A549 (cell line): ENCODE results near the gene DOP1A. TPM values are rescaled to one million over a fixed set of nuclear protein-coding genes. Genes with fewer than 3 reads are reported as not detected.

Experiments
- ATAC-seq, 2 experiments: fragments of 200-7000 bp in 1 of 2; fragments of >200 bp in 1 of 2; cut with Nextera tagmentation in 1 of 2; cut with Tn5 transposase in 1 of 2; 3 replicates each; pipeline versions ENCODE4 v1.8.0 to v1.9.1; 2018 to 2020; ENCODE audit warnings: mild to moderate bottlenecking in 1 of 2, moderate library complexity in 1 of 2
- CTCF ChIA-PET: fragments of 300-600 bp; sonication (Branson Sonifier 250); formaldehyde crosslinking; extraction: SDS; loops from one replicate; lab custom pipeline; 2021; ENCODE audit warnings: antibody characterized with exemption, inconsistent platforms; lab: Yijun Ruan, JAX
- POLR2A ChIA-PET: fragments of 350-600 bp; formaldehyde crosslinking; extraction: SDS; loops from one replicate; lab custom pipeline; 2021; ENCODE audit warnings: antibody characterized with exemption, inconsistent platforms; lab: Yijun Ruan, JAX
- DNase-seq, 2 experiments: peaks; one replicate each; pipeline versions ENCODE4 v3.0.0 to v3.0.0-alpha.2; 2011 to 2016; ENCODE audit warnings: low read depth in 1 of 2, low spot score in 1 of 2
- FAIRE-seq: peaks from 2 replicates; lab custom pipeline; 2011; peaks lifted over from hg19 to GRCh38; lab: Jason Lieb, UNC
- H3K27ac ChIP-seq, 2 experiments: fragments of >200 bp; sonication (Bioruptor Twin); formaldehyde crosslinking; 3 replicates each; pipeline ENCODE4 v1.5.1; 2016 to 2017
- H3K4me1 ChIP-seq: fragments of >200 bp; sonication (Bioruptor Twin); formaldehyde crosslinking; 3 replicates; pipeline ENCODE4 v1.6.1; 2016
- H3K4me2 ChIP-seq: fragments of >200 bp; sonication (Bioruptor Twin); formaldehyde crosslinking; 3 replicates; pipeline ENCODE4 v1.6.1; 2016
- H3K4me3 ChIP-seq: fragments of >200 bp; sonication (Bioruptor Twin); formaldehyde crosslinking; 3 replicates; pipeline ENCODE4 v1.5.1; 2016
- H3K9me3 ChIP-seq: fragments of >200 bp; sonication (Bioruptor Twin); formaldehyde crosslinking; 3 replicates; pipeline ENCODE4 v1.6.1; 2016
- BHLHE40 ChIP-seq: IDR thresholded peaks from 2 replicates; pipeline ENCODE4 v1.6.1; 2012; ENCODE audit warnings: low read depth, low read length, inconsistent platforms
- CBX2 ChIP-seq: fragments of 200-600 bp; sonication (generic); IDR thresholded peaks from 2 replicates; pipeline ENCODE4 v1.6.1; 2016; ENCODE audit warnings: low read depth, mild to moderate bottlenecking, borderline replicate concordance
- CEBPB ChIP-seq, 2 experiments: fragments of >200 bp in 1 of 2; sonication (Bioruptor Twin) in 1 of 2; formaldehyde crosslinking in 1 of 2; IDR thresholded peaks; 2 replicates each; pipeline ENCODE4 v1.6.1; 2012 to 2016
- E2F6 ChIP-seq: IDR thresholded peaks from 2 replicates; pipeline ENCODE4 v1.6.1; 2012; ENCODE audit warnings: low read depth, borderline replicate concordance
- EHF ChIP-seq: fragments of 250-450 bp; sonication (Bioruptor Pico); IDR thresholded peaks from 2 replicates; pipeline ENCODE4 v1.5.0; 2020; ENCODE audit warnings: mild to moderate bottlenecking
- EHMT2 ChIP-seq: fragments of 200-600 bp; sonication (generic); IDR thresholded peaks from 2 replicates; pipeline ENCODE4 v1.6.1; 2016; ENCODE audit warnings: antibody characterized with exemption, low read depth, mild to moderate bottlenecking, moderate library complexity
- EP300 ChIP-seq, 2 experiments: fragments of >200 bp; sonication (Bioruptor Twin); formaldehyde crosslinking; IDR thresholded peaks; 2 replicates in 1 of 2; 3 replicates in 1 of 2; pipeline ENCODE4 v1.6.1; 2016 to 2017
- ESRRA ChIP-seq: fragments of 150-350 bp; IDR thresholded peaks from 2 replicates; pipeline ENCODE4 v1.6.1; 2014; ENCODE audit warnings: mild to moderate bottlenecking, low read length, borderline replicate concordance
- FOSB ChIP-seq: fragments of 250-450 bp; sonication (Bioruptor Pico); IDR thresholded peaks from 2 replicates; pipeline ENCODE4 v1.5.0; 2020; ENCODE audit warnings: mild to moderate bottlenecking, moderate library complexity
- FOSL2 ChIP-seq, 2 experiments: fragments of 450-650 bp in 1 of 2; fragments of >200 bp in 1 of 2; sonication (Bioruptor Twin) in 1 of 2; formaldehyde crosslinking; IDR thresholded peaks; 2 replicates each; pipeline versions ENCODE4 v1.5.0 to v1.6.1; 2016 to 2020; ENCODE audit warnings: mild to moderate bottlenecking in 1 of 2, moderate library complexity in 1 of 2
- FOXS1 ChIP-seq: fragments of 250-450 bp; sonication (Bioruptor Pico); IDR thresholded peaks from 2 replicates; pipeline ENCODE4 v1.5.0; 2020; ENCODE audit warnings: mild to moderate bottlenecking, moderate library complexity
- HDAC2 ChIP-seq: fragments of 200-600 bp; sonication (generic); IDR thresholded peaks from 2 replicates; pipeline ENCODE4 v1.6.1; 2016
- HEYL ChIP-seq: fragments of 250-450 bp; sonication (Bioruptor Pico); IDR thresholded peaks from 2 replicates; pipeline ENCODE4 v1.8.0; 2021; ENCODE audit warnings: mild to moderate bottlenecking, moderate library complexity
- HMGXB4 ChIP-seq: fragments of 250-450 bp; sonication (Bioruptor Pico); IDR thresholded peaks from 2 replicates; pipeline ENCODE4 v1.5.0; 2021; ENCODE audit warnings: mild to moderate bottlenecking, moderate library complexity, borderline replicate concordance
- HOXB13 ChIP-seq: fragments of 250-450 bp; sonication (Bioruptor Pico); IDR thresholded peaks from 2 replicates; pipeline ENCODE4 v1.5.0; 2020; ENCODE audit warnings: low read depth, mild to moderate bottlenecking, moderate library complexity
- HOXB5 ChIP-seq: fragments of 250-450 bp; sonication (Bioruptor Pico); IDR thresholded peaks from 2 replicates; pipeline ENCODE4 v1.5.0; 2020; ENCODE audit warnings: mild to moderate bottlenecking, moderate library complexity
- JUN ChIP-seq, 2 experiments: fragments of >200 bp; sonication (Bioruptor Twin); formaldehyde crosslinking; IDR thresholded peaks; 2 replicates in 1 of 2; 3 replicates in 1 of 2; pipeline ENCODE4 v1.6.1; 2016 to 2017
- JUNB ChIP-seq: fragments of >200 bp; sonication (Bioruptor Twin); formaldehyde crosslinking; IDR thresholded peaks from 2 replicates; pipeline ENCODE4 v1.6.1; 2016
- KDM1A ChIP-seq: fragments of 200-600 bp; sonication (generic); IDR thresholded peaks from 2 replicates; pipeline ENCODE4 v1.6.1; 2016; ENCODE audit warnings: low read depth, mild to moderate bottlenecking
- KDM5A ChIP-seq: fragments of 200-600 bp; sonication (generic); IDR thresholded peaks from 2 replicates; pipeline ENCODE4 v1.6.1; 2016; ENCODE audit warnings: antibody characterized with exemption, mild to moderate bottlenecking
- MAZ ChIP-seq: fragments of 150-350 bp; IDR thresholded peaks from 2 replicates; pipeline ENCODE4 v1.6.1; 2014; ENCODE audit warnings: antibody characterized with exemption, low read depth, low read length, borderline replicate concordance
- NFE2L2 ChIP-seq: fragments of 150-350 bp; conservative IDR thresholded peaks from 2 replicates; pipeline ENCODE4 v1.6.1; 2014; ENCODE audit warnings: low read length
- NR3C1 ChIP-seq: fragments of >200 bp; sonication (Bioruptor Twin); formaldehyde crosslinking; IDR thresholded peaks from 3 replicates; pipeline ENCODE4 v1.6.1; 2017
- PHF8 ChIP-seq: fragments of 200-600 bp; sonication (generic); IDR thresholded peaks from 2 replicates; pipeline ENCODE4 v1.6.1; 2016; ENCODE audit warnings: low read depth, mild to moderate bottlenecking, antibody characterized with exemption, moderate library complexity, borderline replicate concordance
- RAD21 ChIP-seq, 2 experiments: fragments of >200 bp in 1 of 2; sonication (Bioruptor Twin) in 1 of 2; formaldehyde crosslinking in 1 of 2; IDR thresholded peaks in 1 of 2; conservative IDR thresholded peaks in 1 of 2; 2 replicates in 1 of 2; 3 replicates in 1 of 2; pipeline ENCODE4 v1.6.1; 2012 to 2018; ENCODE audit warnings: inconsistent platforms in 1 of 2
- RARB ChIP-seq: fragments of 250-450 bp; sonication (Bioruptor Pico); IDR thresholded peaks from 2 replicates; pipeline ENCODE4 v1.8.0; 2021; ENCODE audit warnings: mild to moderate bottlenecking, moderate library complexity
- RCOR1 ChIP-seq: fragments of 150-350 bp; IDR thresholded peaks from 2 replicates; pipeline ENCODE4 v1.6.1; 2014; ENCODE audit warnings: antibody characterized with exemption, low read length, low read depth
- REST ChIP-seq: fragments of 200-600 bp; sonication (generic); IDR thresholded peaks from 2 replicates; pipeline ENCODE4 v1.6.1; 2016; ENCODE audit warnings: antibody characterized with exemption, mild to moderate bottlenecking, moderate library complexity
- SMC3 ChIP-seq: fragments of >200 bp; sonication (Bioruptor Twin); formaldehyde crosslinking; IDR thresholded peaks from 3 replicates; pipeline ENCODE4 v1.6.1; 2018; ENCODE audit warnings: inconsistent platforms
- TFCP2L1 ChIP-seq: fragments of 250-450 bp; sonication (Bioruptor Pico); IDR thresholded peaks from 2 replicates; pipeline ENCODE4 v1.5.0; 2021; ENCODE audit warnings: mild to moderate bottlenecking
- ZC3H11A ChIP-seq: fragments of 450-650 bp; IDR thresholded peaks from 2 replicates; pipeline ENCODE4 v1.6.1; 2014; ENCODE audit warnings: antibody characterized with exemption, mild to moderate bottlenecking
- ZFP36 ChIP-seq: fragments of 450-650 bp; IDR thresholded peaks from 2 replicates; pipeline ENCODE4 v1.6.1; 2014; ENCODE audit warnings: borderline replicate concordance; ENCODE audit not compliant: partially characterized antibody
- ZNF302 ChIP-seq: fragments of 250-450 bp; sonication (Bioruptor Pico); IDR thresholded peaks from 2 replicates; pipeline ENCODE4 v1.9.0; 2021; ENCODE audit warnings: inconsistent platforms, mild to moderate bottlenecking, moderate library complexity
- WGBS: methylation state at CpG from one replicate; pipeline ENCODE4 v1.1.6; 2017; ENCODE audit errors: missing lambda C conversion rate; 5-methylcytosine and 5-hydroxymethylcytosine counted together
- polyA plus RNA-seq, 4 experiments: library from polyadenylated mRNA; depleted of rRNA in 3 of 4; stranded (reverse); fragments of >200 nt; fragmentation: RNase III in 1 of 4; extraction: RNeasy Plus Mini Kit Qiagen cat#74134 plus additional on column Dnase treatment in 1 of 4; gene quantifications; 2 replicates in 3 of 4; 3 replicates in 1 of 4; pipeline ENCODE4 v1.2.3, GENCODE V29; 2011 to 2017

Gene DOP1A
- polyA plus RNA-seq, 2 of the 4 experiments (the other 2 are of a cell fraction), result 2.2 to 5.9 TPM

GRCh38 chr6:83132121-83132520 lies 64.7 kb downstream of the DOP1A start (continued):
- no peak for TF ChIP-seq ESRRA

GRCh38 chr6:83138118-83138722 lies 70.7 kb downstream of the DOP1A start:
- FAIRE-seq (no peak), DNase-seq (no peak), ATAC-seq (no peak)
- TF ChIP-seq NR3C1, result no peak
- TF ChIP-seq ZNF302 (CRISPR knock-in tag), result no peak
- TF ChIP-seq EHMT2, result no peak
- TF ChIP-seq RARB (CRISPR knock-in tag), result no peak
- TF ChIP-seq RAD21 (conservative IDR thresholded peaks at IDR 0.05 in 1 of 2, IDR thresholded peaks at IDR 0.05 in 1 of 2), result no peak
- no peak for TF ChIP-seq PHF8
- TF ChIP-seq HDAC2, result no peak
- no peak for TF ChIP-seq FOSB (CRISPR knock-in tag)
- TF ChIP-seq NFE2L2, result no peak
- no peak for TF ChIP-seq EP300 (IDR thresholded peaks at IDR 0.05)
- TF ChIP-seq HOXB5 (CRISPR knock-in tag), result no peak
- no peak for TF ChIP-seq FOXS1 (CRISPR knock-in tag)
- no peak for TF ChIP-seq HOXB13 (CRISPR knock-in tag)
- no peak for TF ChIP-seq E2F6
- TF ChIP-seq JUN (IDR thresholded peaks at IDR 0.05), result no peak
- TF ChIP-seq HEYL, result no peak
- no peak for TF ChIP-seq SMC3
- no peak for TF ChIP-seq RCOR1
- no peak for TF ChIP-seq JUNB
- no peak for TF ChIP-seq ZC3H11A
- CTCF ChIA-PET, result no interaction called here
- Histone ChIP-seq H3K4me1 (no peaks in the 10 kb centered on the region), H3K9me3 (no peaks in the 10 kb centered on the region), H3K4me3 (no peak overlapping the region), H3K27ac (no peak overlapping the region), H3K4me2 (no peak overlapping the region)
- POLR2A ChIA-PET, result no interaction called here
- 87% methylated on average over 5 of the region's 5 CpGs for WGBS

- Histone ChIP-seq H3K27ac (no peak overlapping the region), H3K9me3 (no peaks in the 10 kb centered on the region), H3K4me2 (no peak overlapping the region), H3K4me1 (no peaks in the 10 kb centered on the region), H3K4me3 (no peak overlapping the region)
- ChIA-PET CTCF (no interaction called here), POLR2A (no interaction called here)
- DNase-seq (no peak), FAIRE-seq (no peak), ATAC-seq (no peak)
- WGBS, result 70% methylated on average over 3 of the region's 3 CpGs
- no peak for TF ChIP-seq HMGXB4 (CRISPR knock-in tag)
- TF ChIP-seq REST, result no peak
- TF ChIP-seq NFE2L2, result no peak
- no peak for TF ChIP-seq ESRRA
- no peak for TF ChIP-seq ZFP36
- no peak for TF ChIP-seq TFCP2L1 (CRISPR knock-in tag)
- no peak for TF ChIP-seq KDM5A
- TF ChIP-seq CBX2, result no peak
- no peak for TF ChIP-seq MAZ
- no peak for TF ChIP-seq FOSL2 (IDR thresholded peaks at IDR 0.05)
- no peak for TF ChIP-seq FOSL2 (CRISPR knock-in tag; IDR thresholded peaks at IDR 0.05)
- no peak for TF ChIP-seq EHF (CRISPR knock-in tag)
- TF ChIP-seq BHLHE40, result no peak
- no peak for TF ChIP-seq HOXB5 (CRISPR knock-in tag)
- TF ChIP-seq CEBPB (IDR thresholded peaks at IDR 0.05), result no peak
- TF ChIP-seq KDM1A, result no peak
- no peak for TF ChIP-seq JUN (IDR thresholded peaks at IDR 0.05)
- no peak for TF ChIP-seq ZC3H11A
- TF ChIP-seq HDAC2, result no peak
These were observed 71.3 kb downstream of the DOP1A start for GRCh38 chr6:83138758-83139157.
